KBM-7 (cell line): ENCODE results near the gene SIX2.
A peak's percentile ranks its signal among the peaks of the same experiment; 100 is the strongest.

Source experiments
- DNase-seq: peaks from one replicate; pipeline ENCODE4 v3.0.0-alpha.2; 2015
- in situ Hi-C: fragments of 300-500 bp; cut with MboI; formaldehyde crosslinking; loops from 2 replicates; pipeline ENCODE4 v1.14.3; 2020; ENCODE audit warnings: low sequenced_read_pairs, low pct_unique_long_range_greater_than_20kb, mixed read lengths

Gene SIX2

GRCh38 chr2:45024600-45025291 lies 15.5 kb upstream of the SIX2 start:
- DNase-seq = peak; percentile 38
- in situ Hi-C loops = no loop called here

GRCh38 chr2:45024097-45024496 lies 14.8 kb upstream of the SIX2 start:
- in situ Hi-C loops = no loop called here
- DNase-seq = no peak

DNA sequence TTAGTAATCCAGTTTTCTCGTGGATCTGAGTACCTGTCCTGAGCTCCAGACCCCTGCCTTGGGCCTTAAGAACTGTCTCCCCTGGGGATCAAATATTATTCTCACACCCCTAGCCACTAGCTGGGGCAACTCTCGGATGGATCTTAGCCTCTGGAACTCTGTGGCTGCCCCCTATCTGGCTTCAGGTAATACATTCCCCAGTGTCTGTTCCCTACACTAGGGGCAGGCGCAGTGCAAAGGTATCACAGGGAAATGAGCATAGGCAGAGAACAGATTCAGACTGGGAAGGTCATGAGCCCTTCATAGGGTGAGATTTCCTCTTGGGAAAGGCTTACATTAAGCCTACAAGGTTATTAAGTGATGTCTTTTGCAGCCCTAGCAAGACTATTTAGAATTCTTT lies 11.2 kb upstream of the SIX2 start:
- in situ Hi-C loops = no loop called here
- DNase-seq = no peak

DNA sequence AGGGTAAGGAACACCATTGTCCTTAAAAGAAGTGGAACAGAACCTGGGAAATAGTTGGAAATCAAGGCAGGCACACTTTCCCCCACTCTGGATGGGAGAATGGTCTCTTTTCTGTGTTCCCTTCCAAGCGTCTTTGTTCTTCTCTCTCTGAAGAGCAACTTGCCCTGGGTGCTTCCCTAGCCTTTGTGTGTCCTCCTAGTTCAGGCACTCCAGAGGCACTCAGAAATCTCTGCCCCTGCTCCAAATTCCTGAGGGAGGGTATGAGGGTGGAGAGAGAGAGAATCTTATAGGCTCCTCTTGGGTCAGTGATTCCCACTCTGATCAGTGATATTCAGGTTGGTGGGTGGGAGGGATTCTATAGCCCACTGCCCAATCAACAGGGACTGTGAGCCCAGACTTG lies 8.8 kb upstream of the SIX2 start:
- in situ Hi-C loops = no loop called here
- no peak for DNase-seq

DNA sequence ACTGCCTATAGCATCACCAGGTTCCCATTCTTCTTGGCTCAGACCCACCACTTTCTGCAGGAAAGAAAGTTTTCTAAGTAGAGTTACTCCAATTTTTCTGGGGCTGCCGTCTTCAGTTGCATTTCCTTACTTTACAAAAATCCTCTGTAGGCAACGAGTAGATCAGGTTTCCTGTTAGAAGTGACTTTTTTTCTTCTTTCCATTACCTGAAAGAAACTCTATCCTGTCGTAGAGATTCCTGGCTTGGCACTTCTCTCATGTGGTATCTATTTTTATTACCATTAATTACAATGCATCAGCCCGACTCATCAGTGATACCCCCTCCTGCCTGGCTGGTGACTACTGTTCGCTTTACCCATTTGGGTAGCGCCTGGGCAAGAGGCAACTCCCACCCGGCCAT lies 5.6 kb upstream of the SIX2 start:
- in situ Hi-C loops = no loop called here
- DNase-seq = no peak

DNA sequence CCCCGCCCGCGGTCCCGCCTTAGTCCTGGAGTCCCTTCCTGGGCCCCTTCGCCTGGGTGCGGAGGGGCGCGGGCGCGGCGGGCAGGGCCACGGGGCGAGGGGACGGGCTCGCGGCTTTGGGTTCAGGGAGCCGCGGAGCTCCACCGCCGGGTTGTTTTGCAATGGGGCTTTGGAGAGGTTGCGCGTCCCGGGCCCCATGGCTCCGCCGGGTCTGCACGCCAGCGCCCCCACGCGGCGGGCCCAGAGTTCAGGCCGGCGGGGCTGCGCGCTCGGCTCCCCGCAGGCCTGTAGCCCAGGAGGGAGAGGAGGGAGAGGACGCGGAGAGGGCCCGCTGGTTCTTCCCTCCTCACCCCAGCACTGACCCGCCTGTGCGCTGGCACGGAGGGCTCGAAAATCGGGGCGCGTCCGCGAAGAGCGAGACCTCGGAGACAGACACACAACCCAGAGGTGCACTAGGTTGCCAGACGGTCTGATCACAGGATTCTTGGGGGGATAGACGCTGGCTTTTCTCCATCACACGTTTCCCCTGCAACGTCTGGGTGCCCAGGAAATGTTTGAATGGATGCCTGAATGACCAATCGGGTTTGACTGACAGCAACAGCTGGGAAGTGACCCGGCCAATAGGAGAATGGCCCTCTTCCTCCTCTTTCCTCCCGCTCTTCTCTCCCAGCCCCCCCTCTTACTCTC lies 4.9 kb upstream of the SIX2 start:
- DNase-seq = peak; percentile 89

DNA sequence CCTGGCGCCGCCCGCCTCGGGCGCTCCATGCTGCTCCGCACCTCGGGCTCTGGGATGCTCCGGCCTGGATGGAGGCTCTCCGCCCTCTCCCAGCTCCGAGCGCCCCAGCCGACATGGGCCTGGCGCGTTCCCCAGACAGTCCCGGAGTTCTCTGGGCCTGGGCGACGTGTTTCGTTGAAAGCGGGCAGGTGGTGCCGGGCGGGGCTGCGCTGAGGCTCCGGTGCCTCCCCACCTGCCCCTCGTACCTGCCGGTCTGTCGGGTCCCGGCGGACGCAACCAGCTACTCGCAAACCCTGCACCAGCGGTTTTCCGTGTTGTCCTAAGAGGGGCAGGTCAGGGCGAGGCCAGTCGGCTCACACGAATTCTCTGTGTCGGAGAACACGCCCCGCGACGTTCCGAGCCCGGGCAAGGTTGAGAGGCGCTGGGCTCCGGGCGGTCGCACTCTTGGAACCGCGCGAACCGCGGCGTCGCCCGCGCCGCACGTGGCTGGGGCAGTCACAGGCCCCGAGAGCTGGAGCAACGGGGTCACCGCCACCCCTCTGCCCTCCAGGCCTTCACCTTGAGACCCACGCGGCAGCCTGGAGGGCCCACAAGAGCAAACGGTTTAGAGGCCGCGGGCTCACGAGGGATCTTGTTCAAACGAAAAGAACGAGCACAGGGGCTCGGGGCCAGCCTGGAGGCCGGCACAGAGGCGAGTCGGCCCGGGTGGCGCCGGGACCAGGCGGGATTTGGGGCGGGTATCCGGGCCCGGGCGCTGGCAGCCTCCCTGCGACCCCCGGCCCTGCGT lies 4.2 kb upstream of the SIX2 start:
- no peak for DNase-seq
- in situ Hi-C loops = no loop called here

More for the DNA sequence above, 4.9 kb upstream of the SIX2 start:
- in situ Hi-C loops = no loop called here

GRCh38 chr2:45012733-45013132 lies 3.5 kb upstream of the SIX2 start:
- in situ Hi-C loops = no loop called here
- no peak for DNase-seq

DNA sequence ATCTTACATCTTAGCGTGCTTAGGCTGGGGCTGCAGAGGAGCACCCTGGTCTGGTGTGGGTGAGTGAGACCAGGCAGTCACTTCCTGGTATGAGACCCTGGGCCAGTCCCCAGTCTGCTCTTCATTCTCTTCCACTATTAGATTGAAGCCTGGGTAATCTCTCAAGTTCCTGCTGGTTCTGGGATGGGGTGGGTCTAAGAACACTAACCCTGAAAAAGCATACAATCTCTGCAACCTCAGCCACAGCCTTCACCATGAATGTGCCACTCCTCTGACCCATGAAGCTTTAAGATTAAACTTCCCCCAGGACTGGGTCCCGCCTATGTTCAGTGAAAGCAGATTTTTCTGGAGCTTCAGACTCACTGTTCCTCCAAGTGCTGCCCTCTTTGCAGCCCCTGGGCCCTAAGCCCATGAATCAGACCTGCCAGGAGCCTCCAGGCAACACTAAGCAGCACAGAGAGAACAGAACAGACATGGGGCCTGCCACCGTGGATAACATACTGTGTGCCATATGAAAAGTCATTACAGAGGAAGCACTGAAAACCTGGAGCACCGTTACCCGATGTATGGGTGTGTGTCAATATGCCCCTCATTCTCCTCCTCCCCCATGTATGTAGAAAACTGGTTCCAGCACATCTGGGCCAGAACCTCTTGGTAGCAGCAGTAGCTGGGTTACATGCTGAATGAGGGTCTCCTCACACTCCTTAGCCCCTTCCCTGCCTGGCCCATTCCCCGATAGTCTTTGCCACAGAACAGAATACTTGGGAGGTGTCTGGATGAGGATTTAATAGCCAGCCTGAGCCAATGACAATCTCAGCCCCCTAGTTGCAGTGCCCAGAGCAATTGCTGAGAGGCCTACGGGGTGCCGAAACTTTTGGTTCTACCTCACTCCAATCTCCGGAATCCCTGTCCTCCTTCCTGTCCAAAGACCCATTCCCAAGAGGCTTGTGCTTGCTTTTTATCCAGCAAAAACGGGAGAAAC lies 2.7 kb upstream of the SIX2 start:
- DNase-seq = no peak
- in situ Hi-C loops = no loop called here

DNA sequence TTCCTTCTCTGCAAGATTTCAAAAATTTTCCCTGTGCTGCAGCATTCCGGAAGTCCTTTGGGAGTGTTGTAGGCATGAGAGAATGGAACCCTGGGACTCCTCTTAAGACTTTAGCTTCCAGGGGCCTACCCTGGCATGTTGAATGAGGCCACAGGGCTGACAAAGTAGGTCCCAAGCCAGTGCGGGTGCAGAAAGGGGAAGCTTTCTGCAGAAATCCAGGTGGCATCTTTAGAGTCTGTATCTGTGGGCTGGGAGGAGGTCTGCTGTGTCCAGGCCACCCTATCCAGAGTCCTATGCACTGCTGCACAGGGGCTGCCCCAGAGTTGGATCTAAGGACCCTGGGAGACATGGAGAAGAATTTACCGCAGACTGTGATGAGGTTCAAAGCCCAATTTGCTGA lies 1.9 kb upstream of the SIX2 start:
- in situ Hi-C loops = no loop called here
- peak; percentile 41 for DNase-seq

DNA sequence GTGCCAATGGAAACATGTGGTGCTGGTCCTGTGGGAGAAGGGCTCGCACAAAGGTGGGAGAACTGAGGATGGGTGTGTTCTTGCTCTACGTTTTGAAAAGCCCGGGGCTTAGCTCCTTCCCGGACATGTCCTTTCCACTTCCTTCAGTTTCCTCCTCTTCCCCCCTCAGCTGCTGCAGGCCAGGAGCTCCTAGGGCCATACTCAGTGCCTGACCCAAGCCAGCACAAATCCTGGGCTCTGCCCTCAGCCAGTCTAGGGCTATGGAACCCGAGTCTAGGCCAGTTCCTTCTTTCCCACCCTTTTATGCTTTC lies 1.4 kb upstream of the SIX2 start:
- no peak for DNase-seq
- in situ Hi-C loops = no loop called here

- in situ Hi-C loops = no loop called here
- DNase-seq = no peak
These were observed 863 bp upstream of the SIX2 start for GRCh38 chr2:45009928-45010701.

DNA sequence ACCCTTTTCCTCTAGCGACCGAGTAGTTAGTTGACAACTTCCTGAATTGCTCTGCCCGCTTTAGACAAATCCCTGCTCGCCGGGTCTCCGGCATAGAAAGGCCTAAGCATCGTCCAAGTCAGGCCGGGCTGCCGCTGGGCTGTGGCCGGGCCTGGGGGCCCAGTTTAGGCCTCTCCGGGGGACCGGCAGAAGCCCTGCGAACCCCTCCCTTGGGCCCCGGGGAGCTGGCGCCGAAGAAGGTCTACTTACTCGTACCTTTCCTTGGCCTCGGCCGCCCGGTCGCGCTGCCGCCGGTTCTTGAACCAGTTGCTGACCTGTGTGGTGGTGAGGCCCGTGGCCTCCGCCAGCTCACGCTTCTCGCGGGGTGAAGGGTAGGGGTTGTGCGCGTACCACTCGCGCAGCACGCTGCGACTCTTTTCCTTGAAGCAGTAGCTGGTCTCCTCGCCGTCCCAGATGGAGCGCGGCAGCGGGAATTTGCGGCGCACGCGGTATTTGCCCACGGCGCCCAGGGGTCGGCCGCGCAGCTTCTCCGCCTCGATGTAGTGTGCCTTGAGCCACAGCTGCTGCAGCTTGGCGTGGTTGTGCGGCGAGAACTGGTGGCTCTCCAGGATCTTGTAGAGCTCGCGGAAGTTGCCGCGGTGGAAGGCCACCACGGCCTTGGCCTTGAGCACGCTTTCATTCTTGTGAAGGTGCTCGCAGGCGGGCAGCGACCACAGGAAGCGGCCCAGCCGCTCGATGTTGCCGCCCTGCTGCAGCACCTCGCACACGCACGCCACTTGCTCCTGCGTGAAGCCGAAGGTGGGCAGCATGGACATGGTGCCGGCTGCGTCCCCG lies 739 bp downstream of the SIX2 start:
- DNase-seq = peak; percentile 23
- in situ Hi-C loops = no loop called here

DNA sequence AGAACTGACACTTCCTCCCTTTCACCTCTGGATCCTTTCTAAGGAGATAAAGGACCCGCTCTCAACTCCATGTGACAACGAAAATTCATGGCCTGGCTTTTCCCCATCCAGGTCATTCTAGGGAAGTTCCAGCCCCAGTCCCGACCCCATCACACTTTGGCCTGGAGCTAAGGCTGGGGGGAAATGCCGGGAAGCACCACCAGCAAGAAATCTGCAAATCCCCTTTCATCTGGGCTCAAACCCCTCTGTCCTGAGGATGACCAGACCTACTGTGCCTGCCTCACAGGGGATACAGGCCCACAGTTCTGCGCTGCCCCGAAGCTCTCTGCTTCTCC lies 1.3 kb downstream of the SIX2 start:
- no peak for DNase-seq
- in situ Hi-C loops = no loop called here

DNA sequence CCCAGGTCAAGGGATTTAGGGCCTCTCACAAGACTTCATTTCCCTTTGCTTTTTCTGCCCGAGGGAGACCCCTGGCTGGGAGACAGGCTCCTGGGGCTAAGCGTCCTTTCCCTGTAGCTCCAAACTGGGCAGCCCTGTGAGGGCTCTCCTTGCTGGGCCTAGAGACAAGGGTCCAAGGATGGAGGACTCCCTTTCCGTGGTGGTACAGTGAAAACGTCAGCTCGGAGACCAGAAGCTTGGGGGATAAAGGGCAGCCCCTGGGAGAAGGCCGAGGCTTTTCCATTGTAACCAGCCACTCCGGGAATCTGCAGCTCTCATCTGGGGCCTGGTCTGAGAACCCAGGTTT lies 2.3 kb downstream of the SIX2 start:
- in situ Hi-C loops = no loop called here
- no peak for DNase-seq

DNA sequence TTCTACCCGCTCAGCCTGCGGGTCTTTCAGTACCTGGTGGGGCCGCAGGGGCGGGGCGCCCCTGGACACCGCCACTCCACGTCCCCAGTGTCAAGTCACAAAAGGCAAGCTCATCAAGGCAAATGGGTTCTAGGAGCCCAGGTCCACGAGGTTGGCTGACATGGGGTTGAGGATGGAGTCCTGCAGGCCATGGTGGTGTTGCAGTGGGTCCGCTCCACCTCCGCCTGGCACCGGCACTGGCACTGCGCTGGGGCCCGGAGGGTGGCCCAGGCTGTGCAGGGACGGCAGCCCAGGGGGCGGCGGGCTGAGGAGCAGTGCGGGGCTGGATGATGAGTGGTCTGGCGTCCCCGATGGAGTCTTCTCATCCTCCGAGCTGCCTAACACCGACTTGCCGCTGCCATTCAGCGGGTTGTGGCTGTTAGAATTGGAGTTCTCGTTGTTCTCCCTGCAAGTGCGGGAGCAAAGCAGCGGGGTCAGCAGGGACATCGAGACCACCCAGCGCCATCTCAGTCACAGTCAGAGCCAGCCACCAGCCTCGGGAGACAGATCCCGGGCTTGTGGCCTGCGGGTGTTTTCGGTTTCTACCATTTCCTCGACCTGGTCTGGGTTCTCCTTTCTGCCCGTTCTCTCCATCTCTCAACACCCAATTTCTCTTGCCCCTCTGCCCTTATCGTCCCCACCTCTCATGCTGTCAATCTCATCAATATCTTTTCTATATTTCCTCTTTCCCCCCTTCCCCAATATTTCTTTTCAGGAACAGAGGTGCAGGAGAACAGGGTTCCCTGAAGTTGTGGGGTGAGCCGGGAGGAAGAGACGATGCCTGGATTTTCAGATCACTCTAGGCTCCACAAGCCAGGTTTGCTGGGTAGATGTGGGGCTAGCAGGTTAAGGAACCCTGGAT lies 3.0 kb downstream of the SIX2 start:
- in situ Hi-C loops = no loop called here
- DNase-seq = no peak
